Gastroesophageal sphincter (tissue), 3 donors: Measurements from ENCODE around the gene BAD.

Source experiments
- CTCF ChIP-seq, 4 experiments: fragments of 200-600 bp in 2 of 4; fragments of 450-650 bp in 2 of 4; sonication (generic) in 1 of 4; IDR thresholded peaks; one replicate each; pipeline ENCODE4 v1.5.1; 2017 to 2019; ENCODE audit warnings: antibody characterized with exemption in 4 of 4, mild to moderate bottlenecking in 2 of 4, moderate library complexity in 2 of 4
- EP300 ChIP-seq: sonication (generic); formaldehyde crosslinking; IDR thresholded peaks from one replicate; pipeline ENCODE4 v1.6.1; 2017; ENCODE audit warnings: antibody characterized with exemption, mild to moderate bottlenecking
- POLR2A ChIP-seq, 2 donors: fragments of 450-650 bp; IDR thresholded peaks; one replicate each; pipeline ENCODE4 v1.6.1; 2017; ENCODE audit warnings: antibody characterized with exemption in 2 of 2, mild to moderate bottlenecking in 2 of 2, moderate library complexity in 1 of 2
- POLR2AphosphoS5 ChIP-seq: sonication (generic); formaldehyde crosslinking; IDR thresholded peaks from one replicate; pipeline ENCODE4 v1.6.1; 2017; ENCODE audit warnings: antibody characterized with exemption

- no peak for TF ChIP-seq POLR2A (IDR thresholded peaks at IDR 0.05)
- TF ChIP-seq CTCF (IDR thresholded peaks at IDR 0.05): no peak
- no peak for TF ChIP-seq EP300
- TF ChIP-seq POLR2AphosphoS5: no peak
These were observed 11.3 kb upstream of the BAD start for GRCh38 chr11:64295760-64296159.
